SK-N-SH treated with all-trans-retinoic acid at 6 μM for 48 hours (cell line): ENCODE data around the gene PRM1.

Experiments
- CSDC2 ChIP-seq: fragments of 250-450 bp; sonication (Bioruptor Pico); IDR thresholded peaks from 2 replicates; pipeline ENCODE4 v1.5.0; 2020; ENCODE audit warnings: mild to moderate bottlenecking, moderate library complexity
- ZFP30 ChIP-seq: fragments of 450-650 bp; formaldehyde crosslinking; IDR thresholded peaks from 2 replicates; pipeline ENCODE4 v1.5.0; 2022; ENCODE audit warnings: mild to moderate bottlenecking, moderate library complexity

GRCh38 chr16:11296706-11297491 lies 15.8 kb upstream of the PRM1 start:
- TF ChIP-seq CSDC2 (CRISPR knock-in tag) (no peak), ZFP30 (CRISPR knock-in tag) (no peak)
